Loucy (cell line): ENCODE data around the gene FOXK2.

Source experiments
- H2AFZ ChIP-seq: fragments of 200-600 bp; sonication (generic); 2 replicates; pipeline ENCODE4 v1.6.0; 2016; ENCODE audit warnings: antibody characterized with exemption, mild to moderate bottlenecking, low read length, moderate library complexity
- H3F3A ChIP-seq: fragments of 200-600 bp; 2 replicates; pipeline ENCODE4 v1.6.0; 2016; ENCODE audit warnings: antibody characterized with exemption, low read depth, mild to moderate bottlenecking
- H3K27me3 ChIP-seq: fragments of 200-600 bp; sonication (generic); 2 replicates; pipeline ENCODE4 v1.6.1; 2014; ENCODE audit warnings: low read length, mild to moderate bottlenecking; ENCODE audit not compliant: insufficient read depth, poor library complexity, severe bottlenecking
- H3K36me3 ChIP-seq: fragments of 200-600 bp; sonication (generic); 2 replicates; pipeline ENCODE4 v1.6.1; 2016; ENCODE audit warnings: low read length; ENCODE audit not compliant: insufficient read depth
- H3K4me1 ChIP-seq: fragments of 200-600 bp; sonication (generic); 2 replicates; pipeline ENCODE4 v1.5.1; 2014; ENCODE audit warnings: low read length, mild to moderate bottlenecking; ENCODE audit not compliant: insufficient read depth, poor library complexity, severe bottlenecking
- H3K4me2 ChIP-seq: fragments of 200-600 bp; sonication (generic); 2 replicates; pipeline ENCODE4 v1.6.0; 2014; ENCODE audit warnings: antibody characterized with exemption, low read length, low read depth, mild to moderate bottlenecking; ENCODE audit not compliant: poor library complexity, severe bottlenecking
- H3K4me3 ChIP-seq: fragments of 200-600 bp; sonication (generic); 2 replicates; pipeline ENCODE4 v1.5.1; 2014; ENCODE audit warnings: low read length, mild to moderate bottlenecking, mixed read lengths; ENCODE audit not compliant: poor library complexity, severe bottlenecking
- H3K79me2 ChIP-seq: fragments of 200-600 bp; sonication (generic); 2 replicates; pipeline ENCODE4 v1.6.1; 2014; ENCODE audit warnings: low read length; ENCODE audit not compliant: insufficient read depth
- H3K9ac ChIP-seq: fragments of 200-600 bp; sonication (generic); 2 replicates; pipeline ENCODE4 v1.6.0; 2014; ENCODE audit warnings: mild to moderate bottlenecking, low read depth, low read length, moderate library complexity; ENCODE audit not compliant: poor library complexity, severe bottlenecking
- H3K9me2 ChIP-seq: fragments of 200-600 bp; sonication (generic); replicated peaks from 2 replicates; pipeline ENCODE4 v1.6.1; 2016; ENCODE audit warnings: low read depth, low read length, mixed read lengths
- H3K9me3 ChIP-seq: fragments of 200-600 bp; sonication (generic); 2 replicates; pipeline ENCODE4 v1.6.1; 2014; ENCODE audit warnings: mild to moderate bottlenecking, antibody characterized with exemption, low read length, low read depth; ENCODE audit not compliant: insufficient read depth
- H4K20me1 ChIP-seq: fragments of 200-600 bp; sonication (generic); 2 replicates; pipeline ENCODE4 v1.6.0; 2014; ENCODE audit warnings: antibody characterized with exemption, low read length, mild to moderate bottlenecking; ENCODE audit not compliant: insufficient read depth, poor library complexity, severe bottlenecking
- CTCF ChIP-seq: fragments of 200-600 bp; sonication (generic); conservative IDR thresholded peaks from 2 replicates; pipeline ENCODE4 v1.5.1; 2014; ENCODE audit warnings: mild to moderate bottlenecking, antibody characterized with exemption, low read length
- EZH2phosphoT487 ChIP-seq: fragments of 200-600 bp; IDR thresholded peaks from 2 replicates; pipeline ENCODE4 v1.6.1; 2018; ENCODE audit warnings: antibody characterized with exemption, mild to moderate bottlenecking, moderate library complexity, borderline replicate concordance

FOXK2 gene

DNA sequence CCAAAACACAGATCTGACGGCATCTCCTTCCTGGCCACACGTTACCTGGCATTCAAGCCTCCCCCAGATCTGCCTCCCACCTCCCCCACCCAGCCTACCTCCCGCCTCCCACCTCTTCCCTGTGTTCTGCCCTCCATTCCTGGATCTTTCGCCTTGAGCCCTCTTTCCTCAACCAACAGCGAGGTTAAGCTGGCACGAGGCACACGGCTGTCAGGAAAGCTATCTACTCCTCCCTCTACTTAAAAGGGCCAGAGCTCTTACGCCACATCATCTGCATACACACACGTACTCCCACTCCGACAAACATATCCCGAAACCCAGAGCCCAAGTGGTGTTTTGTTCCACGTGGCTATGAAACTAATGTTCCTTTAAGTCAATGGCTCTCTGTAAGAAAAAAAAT lies 110.7 kb downstream of the FOXK2 start:
- H2AFZ ChIP-seq, result no peak overlapping the region
- TF ChIP-seq CTCF (no peak), EZH2phosphoT487 (no peak)
- peaks cover 79% of the 10 kb centered on the region; the same call in 1 of the 2 replicates for H3K36me3 ChIP-seq
- no peaks in the 10 kb centered on the region for H3K9me3 ChIP-seq
- no peak overlapping the region for H3K4me2 ChIP-seq
- no peaks in the 10 kb centered on the region for H3F3A ChIP-seq
- no peaks in the 10 kb centered on the region for H3K27me3 ChIP-seq
- no peaks in the 10 kb centered on the region for H3K9me2 ChIP-seq
- H4K20me1 ChIP-seq, result peaks cover 19% of the 10 kb centered on the region
- H3K79me2 ChIP-seq, result peaks cover 51% of the 10 kb centered on the region
- H3K4me1 ChIP-seq, result no peaks in the 10 kb centered on the region
- H3K4me3 ChIP-seq, result no peak overlapping the region
- H3K9ac ChIP-seq, result no peak overlapping the region

DNA sequence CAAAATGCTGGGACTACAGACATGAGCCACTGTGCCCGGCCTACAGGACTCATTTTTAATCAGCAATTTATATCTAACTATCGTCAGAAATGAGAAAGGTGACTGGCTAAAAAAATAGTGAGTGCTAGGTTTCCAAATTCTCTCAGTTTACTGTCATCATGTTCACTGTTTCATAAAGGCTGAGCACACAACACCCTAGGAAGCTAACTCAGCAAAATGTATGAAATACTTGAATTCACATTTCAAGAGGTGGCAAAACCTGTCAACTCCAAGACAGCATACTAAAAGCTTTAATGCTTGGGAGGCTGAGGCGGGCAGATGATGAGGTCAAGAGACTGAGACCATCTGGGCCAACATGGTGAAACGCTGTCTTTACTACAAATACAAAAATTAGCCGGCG lies 112.0 kb downstream of the FOXK2 start:
- Histone ChIP-seq H3K4me3 (no peak overlapping the region), H3K9ac (no peak overlapping the region), H3K4me1 (no peaks in the 10 kb centered on the region), H3K4me2 (no peak overlapping the region), H3K79me2 (peaks cover 64% of the 10 kb centered on the region), H3K9me3 (no peaks in the 10 kb centered on the region), H3F3A (no peaks in the 10 kb centered on the region), H3K9me2 (no peaks in the 10 kb centered on the region), H3K27me3 (no peaks in the 10 kb centered on the region), H3K36me3 (peaks cover 77% of the 10 kb centered on the region; the same call in 1 of the 2 replicates), H4K20me1 (peaks cover 22% of the 10 kb centered on the region), H2AFZ (no peak overlapping the region)
- TF ChIP-seq EZH2phosphoT487, result no peak
- TF ChIP-seq CTCF, result no peak

DNA sequence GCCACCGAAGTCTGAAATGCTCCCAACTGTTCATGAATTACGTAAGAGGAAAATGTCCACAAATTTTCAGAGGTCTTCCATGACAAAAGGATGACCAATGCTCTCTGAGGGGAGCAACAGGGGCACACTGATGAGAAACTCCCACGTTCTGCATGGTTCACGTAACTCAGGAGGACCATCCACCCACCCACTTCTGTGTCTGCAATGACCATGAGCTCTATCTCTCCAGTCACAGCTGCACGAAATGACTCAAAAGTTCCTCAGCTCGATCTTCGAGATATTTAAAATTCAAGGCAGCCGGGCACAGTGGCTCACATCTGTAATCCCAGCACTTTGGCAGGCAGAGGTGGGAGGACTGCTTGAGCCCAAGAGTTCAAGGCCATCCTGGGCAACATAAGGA lies 112.9 kb downstream of the FOXK2 start:
- TF ChIP-seq EZH2phosphoT487, result no peak
- no peak for TF ChIP-seq CTCF
- H3F3A ChIP-seq, result no peaks in the 10 kb centered on the region
- no peak overlapping the region for H3K4me3 ChIP-seq
- H3K79me2 ChIP-seq, result peaks cover 73% of the 10 kb centered on the region
- no peaks in the 10 kb centered on the region for H3K27me3 ChIP-seq
- H2AFZ ChIP-seq, result no peak overlapping the region
- no peaks in the 10 kb centered on the region for H3K4me1 ChIP-seq
- H3K4me2 ChIP-seq, result no peak overlapping the region
- no peaks in the 10 kb centered on the region for H3K9me3 ChIP-seq
- no peak overlapping the region for H3K9ac ChIP-seq
- H3K36me3 ChIP-seq, result peaks cover 69% of the 10 kb centered on the region; the same call in 1 of the 2 replicates
- no peaks in the 10 kb centered on the region for H3K9me2 ChIP-seq
- peaks cover 28% of the 10 kb centered on the region for H4K20me1 ChIP-seq
